ENCODE measurements around the gene RHOJ. TPM values are rescaled to one million over a fixed set of nuclear protein-coding genes. Genes with fewer than 3 reads are reported as not detected.

The RHOJ gene
- total and polyA plus RNA-seq, 2 experiments from 2014 or later, result 0.17 TPM; not detected in 1

DNA sequence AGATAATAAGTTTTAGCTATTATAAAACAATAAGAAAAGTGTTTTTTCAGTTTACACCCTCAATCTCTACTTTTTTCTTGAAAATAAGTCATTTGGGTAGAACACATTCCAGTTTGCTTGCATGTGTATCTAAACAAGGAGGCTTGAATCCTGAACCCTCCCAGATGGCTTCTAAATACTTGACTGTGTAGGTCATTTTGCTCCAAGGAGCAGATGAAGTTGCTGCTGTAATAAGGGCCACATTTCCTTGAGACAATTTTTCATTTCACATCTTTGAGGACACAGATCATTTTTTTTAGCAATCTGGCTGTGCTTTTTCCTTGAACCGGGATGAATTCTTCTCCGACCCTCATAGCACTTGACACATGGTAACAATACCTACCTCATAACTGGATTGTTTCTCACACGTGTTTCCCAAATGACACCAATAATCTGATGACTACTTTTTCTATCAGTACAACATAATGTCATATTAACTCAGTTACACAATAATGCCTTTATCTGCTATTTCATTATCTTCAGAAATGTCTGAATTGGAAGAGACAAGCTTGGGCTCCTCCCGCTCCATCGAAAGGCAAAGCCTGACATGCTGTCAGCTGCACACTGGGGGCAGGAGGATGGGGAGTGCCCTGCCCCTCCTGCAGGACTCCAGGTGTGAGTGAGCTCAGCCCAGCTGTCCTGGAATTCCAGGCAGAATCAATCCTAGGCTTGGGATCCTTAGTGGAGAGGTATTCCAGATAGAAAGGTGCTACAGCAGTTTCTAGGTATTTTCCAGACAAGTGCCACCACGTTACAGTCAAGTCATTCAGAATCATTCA is 83.6 kb downstream of the RHOJ start:
- H3F3A ChIP-seq (replicated peaks; ENCODE audit: low read depth), result no peaks in the 10 kb centered on the region
- no peak overlapping the region for H3K4me3 Mint-ChIP-seq
- no peaks in the 10 kb centered on the region for H3K36me3 ChIP-seq (ENCODE audit: insufficient read depth)
- no peak overlapping the region for H3K4me2 ChIP-seq
- H3K4me1 Mint-ChIP-seq, result peaks cover 13% of the 10 kb centered on the region
- no peaks in the 10 kb centered on the region for H3K27me3 Mint-ChIP-seq (ENCODE audit: insufficient read depth, low read depth, poor library complexity)
- H3K9me2 ChIP-seq (ENCODE audit: insufficient read depth), result no peaks in the 10 kb centered on the region
- no peaks in the 10 kb centered on the region for H3K9me3 Mint-ChIP-seq
- H3K4me3 ChIP-seq, result no peak overlapping the region
- H3K36me3 Mint-ChIP-seq (ENCODE audit: low read depth), result no peaks in the 10 kb centered on the region
- no peaks in the 10 kb centered on the region; the same call in 1 of the 2 replicates for H3K4me1 ChIP-seq (ENCODE audit: insufficient read depth)
- ATAC-seq (peak; percentile 59), DNase-seq (ENCODE audit: low spot score) (no peak)
- H3K27ac ChIP-seq (ENCODE audit: low read depth), result no peak overlapping the region
- no peak overlapping the region for H2AFZ ChIP-seq
- H3K27me3 ChIP-seq (ENCODE audit: insufficient read depth), result no peaks in the 10 kb centered on the region
- H4K20me1 ChIP-seq (replicated peaks; ENCODE audit: insufficient read depth), result no peaks in the 10 kb centered on the region
- no peak for TF ChIP-seq STAT1 (IDR thresholded peaks at IDR 0.05; ENCODE audit: unreplicated experiment)
- TF ChIP-seq, protein P1, sequence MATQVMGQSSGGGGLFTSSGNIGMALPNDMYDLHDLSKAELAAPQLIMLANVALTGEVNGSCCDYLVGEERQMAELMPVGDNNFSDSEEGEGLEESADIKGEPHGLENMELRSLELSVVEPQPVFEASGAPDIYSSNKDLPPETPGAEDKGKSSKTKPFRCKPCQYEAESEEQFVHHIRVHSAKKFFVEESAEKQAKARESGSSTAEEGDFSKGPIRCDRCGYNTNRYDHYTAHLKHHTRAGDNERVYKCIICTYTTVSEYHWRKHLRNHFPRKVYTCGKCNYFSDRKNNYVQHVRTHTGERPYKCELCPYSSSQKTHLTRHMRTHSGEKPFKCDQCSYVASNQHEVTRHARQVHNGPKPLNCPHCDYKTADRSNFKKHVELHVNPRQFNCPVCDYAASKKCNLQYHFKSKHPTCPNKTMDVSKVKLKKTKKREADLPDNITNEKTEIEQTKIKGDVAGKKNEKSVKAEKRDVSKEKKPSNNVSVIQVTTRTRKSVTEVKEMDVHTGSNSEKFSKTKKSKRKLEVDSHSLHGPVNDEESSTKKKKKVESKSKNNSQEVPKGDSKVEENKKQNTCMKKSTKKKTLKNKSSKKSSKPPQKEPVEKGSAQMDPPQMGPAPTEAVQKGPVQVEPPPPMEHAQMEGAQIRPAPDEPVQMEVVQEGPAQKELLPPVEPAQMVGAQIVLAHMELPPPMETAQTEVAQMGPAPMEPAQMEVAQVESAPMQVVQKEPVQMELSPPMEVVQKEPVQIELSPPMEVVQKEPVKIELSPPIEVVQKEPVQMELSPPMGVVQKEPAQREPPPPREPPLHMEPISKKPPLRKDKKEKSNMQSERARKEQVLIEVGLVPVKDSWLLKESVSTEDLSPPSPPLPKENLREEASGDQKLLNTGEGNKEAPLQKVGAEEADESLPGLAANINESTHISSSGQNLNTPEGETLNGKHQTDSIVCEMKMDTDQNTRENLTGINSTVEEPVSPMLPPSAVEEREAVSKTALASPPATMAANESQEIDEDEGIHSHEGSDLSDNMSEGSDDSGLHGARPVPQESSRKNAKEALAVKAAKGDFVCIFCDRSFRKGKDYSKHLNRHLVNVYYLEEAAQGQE (IDR thresholded peaks at IDR 0.05; ENCODE audit: unreplicated experiment), result no peak
- H3K27ac Mint-ChIP-seq, result no peak overlapping the region
- no peaks in the 10 kb centered on the region for H3K79me2 ChIP-seq (replicated peaks; ENCODE audit: insufficient read depth)

GRCh38 chr14:63288853-63289252 is 84.6 kb downstream of the RHOJ start:
- Histone ChIP-seq H3K79me2 (replicated peaks; ENCODE audit: insufficient read depth) (no peaks in the 10 kb centered on the region), H3K27ac (ENCODE audit: low read depth) (no peak overlapping the region), H2AFZ (no peak overlapping the region), H3K4me1 (ENCODE audit: insufficient read depth) (no peaks in the 10 kb centered on the region; the same call in 1 of the 2 replicates), H3F3A (replicated peaks; ENCODE audit: low read depth) (no peaks in the 10 kb centered on the region), H3K4me2 (no peak overlapping the region), H3K27me3 (ENCODE audit: insufficient read depth) (no peaks in the 10 kb centered on the region), H3K9me2 (ENCODE audit: insufficient read depth) (no peaks in the 10 kb centered on the region), H3K36me3 (ENCODE audit: insufficient read depth) (no peaks in the 10 kb centered on the region), H4K20me1 (replicated peaks; ENCODE audit: insufficient read depth) (no peaks in the 10 kb centered on the region), H3K4me3 (no peak overlapping the region)
- Mint-ChIP-seq H3K36me3 (ENCODE audit: low read depth) (no peaks in the 10 kb centered on the region), H3K27me3 (ENCODE audit: insufficient read depth, low read depth, poor library complexity) (no peaks in the 10 kb centered on the region), H3K4me1 (peaks cover 13% of the 10 kb centered on the region), H3K27ac (no peak overlapping the region), H3K9me3 (no peaks in the 10 kb centered on the region), H3K4me3 (no peak overlapping the region)
- TF ChIP-seq JUNB (IDR thresholded peaks at IDR 0.05; ENCODE audit: unreplicated experiment), result no peak
- TF ChIP-seq, protein P1 (IDR thresholded peaks at IDR 0.05; ENCODE audit: unreplicated experiment), result no peak
- TF ChIP-seq STAT1 (IDR thresholded peaks at IDR 0.05; ENCODE audit: unreplicated experiment), result no peak
- TF ChIP-seq POLR2AphosphoS5 (IDR thresholded peaks at IDR 0.05; ENCODE audit: low read depth), result no peak
- TF ChIP-seq ZNF114 (CRISPR knock-in tag; IDR thresholded peaks at IDR 0.05), result no peak
- no peak for TF ChIP-seq NANOG (IDR thresholded peaks at IDR 0.05; ENCODE audit: borderline replicate concordance)
- DNase-seq (ENCODE audit: low spot score) (no peak), ATAC-seq (no peak)
